ENCODE results near the gene NUBPL.
"Not testable (repeated sequence)": the region's sequence is repeated elsewhere in the genome, so short reads cannot be mapped to it uniquely, and the experiment has no call there.

NUBPL gene

DNA sequence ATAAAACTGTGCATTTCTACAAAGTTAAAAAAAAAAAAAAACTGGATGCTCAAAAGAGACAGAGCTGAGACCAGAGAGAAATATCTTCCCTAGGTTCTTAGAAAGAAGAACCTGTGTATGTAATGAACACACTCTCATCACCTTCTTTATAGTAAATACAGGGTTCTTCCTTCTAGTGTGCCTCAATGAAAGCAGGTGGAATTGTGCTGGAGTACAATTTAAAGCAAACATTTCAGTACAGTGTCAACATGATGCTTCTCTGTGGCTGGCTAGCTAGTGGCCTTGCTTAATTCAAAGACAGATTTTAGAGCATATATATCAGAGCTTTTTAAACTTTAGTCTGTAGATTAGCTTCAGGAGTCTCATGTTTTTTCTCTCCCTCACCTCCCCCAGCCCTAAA is 266.1 kb downstream of the NUBPL start:
- peak; percentile 60 for DNase-seq

DNA sequence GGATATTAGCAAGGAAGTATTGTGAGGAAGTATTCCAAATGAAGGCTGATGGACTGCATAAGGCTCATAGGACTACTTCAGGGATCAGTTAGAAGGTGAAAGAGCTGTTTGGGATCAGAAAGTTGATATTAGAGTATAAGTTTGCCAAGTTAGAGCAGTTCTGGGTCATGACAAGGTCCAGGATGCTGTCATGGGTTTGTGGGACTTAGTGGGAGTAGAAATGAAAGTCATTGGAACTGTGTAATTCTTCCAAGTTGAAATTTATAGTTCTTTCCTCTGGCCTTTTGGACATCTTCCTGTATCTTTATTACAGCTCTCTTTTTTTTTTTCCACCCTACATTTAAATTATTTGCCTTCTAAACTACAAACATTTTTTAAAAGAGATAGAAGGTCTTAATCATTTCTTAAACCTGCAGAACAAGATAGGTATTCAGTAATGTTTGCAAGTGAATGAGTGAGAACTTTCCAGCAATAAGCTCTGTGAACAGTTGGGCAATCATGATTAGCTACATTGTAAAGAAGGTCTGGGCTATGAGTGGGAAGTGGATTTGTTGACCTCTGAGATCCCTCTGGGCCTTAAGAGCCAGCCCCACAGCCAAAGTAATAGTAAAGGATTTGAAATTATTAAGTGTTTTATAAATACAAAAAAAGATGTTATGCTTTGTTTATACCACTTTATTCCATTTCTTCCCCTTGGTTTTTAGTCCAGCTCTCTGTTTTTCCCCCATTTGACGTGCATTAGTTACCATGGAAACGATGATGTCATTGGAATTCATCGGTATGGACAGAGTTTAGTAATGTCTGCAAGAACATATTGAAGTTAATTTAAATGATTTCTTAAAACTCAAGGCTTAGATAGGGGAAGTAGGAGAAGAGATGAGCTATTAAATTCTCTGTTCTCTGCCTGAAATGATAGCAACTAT is 268.0 kb downstream of the NUBPL start:
- no peak for DNase-seq

DNA sequence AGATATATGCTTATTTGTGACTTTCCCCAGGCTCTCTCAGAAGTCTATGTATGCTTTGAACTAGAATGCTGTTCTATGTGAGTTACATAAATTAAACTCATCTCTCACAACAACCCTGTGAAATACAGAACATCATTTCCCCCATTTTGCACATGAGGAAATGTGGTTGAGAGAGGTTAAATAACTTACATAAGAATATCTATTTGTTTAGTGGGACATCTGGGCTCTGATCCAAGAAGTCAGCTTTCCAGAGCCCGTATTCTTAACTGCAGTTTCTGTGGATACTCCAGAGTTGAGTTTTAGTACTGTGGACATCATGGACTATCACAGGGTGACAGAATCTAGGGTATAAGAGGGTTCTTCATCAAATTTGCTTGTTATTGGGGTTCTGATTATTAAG is 273.4 kb downstream of the NUBPL start:
- peak; percentile 35 for DNase-seq

DNA sequence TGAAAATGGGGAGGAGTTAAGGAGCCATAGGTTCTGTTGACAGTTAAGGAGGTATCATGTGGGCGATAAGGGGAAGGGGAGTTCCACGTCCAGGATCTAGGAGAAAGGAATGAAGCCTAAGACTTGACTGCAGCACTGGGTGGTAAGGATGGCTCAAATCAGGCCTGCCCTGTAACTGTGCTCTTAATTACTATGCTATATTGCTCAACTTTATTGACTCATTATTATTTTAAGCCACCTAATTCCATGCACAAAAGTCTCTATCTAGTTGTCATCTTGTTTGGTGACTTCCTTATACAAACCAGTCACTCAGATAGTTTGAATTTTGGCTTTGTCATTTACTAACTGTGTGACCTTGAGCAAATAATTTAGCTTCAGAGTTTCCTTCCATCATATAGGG is 273.8 kb downstream of the NUBPL start:
- no peak for DNase-seq

DNA sequence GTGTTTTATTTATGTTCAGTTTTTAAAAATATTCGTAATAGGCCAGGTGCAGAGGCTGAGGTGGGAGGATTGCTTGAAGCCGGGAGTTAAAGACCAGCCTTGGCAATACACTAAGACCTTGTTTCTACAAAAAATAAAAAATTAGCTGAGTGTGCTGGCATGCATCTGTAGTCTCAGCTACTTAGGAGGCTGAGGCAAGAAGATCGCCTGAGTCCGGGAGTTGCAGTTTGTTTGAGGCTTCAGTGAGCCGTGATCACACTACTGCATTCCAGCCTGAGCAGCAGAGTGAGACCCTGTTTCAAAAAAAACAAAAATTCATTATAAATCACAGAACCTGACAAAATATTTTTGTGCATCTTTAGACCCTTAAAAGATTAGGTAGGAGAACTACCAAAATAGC is 275.8 kb downstream of the NUBPL start:
- no peak for DNase-seq

DNA sequence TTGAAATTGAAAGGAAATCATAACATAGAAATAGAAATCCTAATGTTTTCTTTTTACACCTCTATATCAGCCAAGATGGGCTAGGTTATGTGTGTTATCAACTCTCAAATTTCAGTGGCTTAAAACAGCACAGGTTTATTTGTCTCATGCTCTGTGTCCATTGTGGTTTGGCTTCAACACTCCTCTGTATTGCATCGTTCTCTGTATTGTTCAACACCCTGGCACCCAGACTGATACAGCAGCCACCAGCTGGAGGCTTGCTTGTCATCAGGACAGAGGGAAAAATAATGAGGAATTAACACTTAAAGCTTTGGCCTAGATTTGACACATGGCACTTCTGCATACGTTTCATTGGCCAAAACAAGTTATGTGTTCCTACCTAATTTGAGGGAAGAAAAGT is 281.7 kb downstream of the NUBPL start:
- DNase-seq, result peak; percentile 55

DNA sequence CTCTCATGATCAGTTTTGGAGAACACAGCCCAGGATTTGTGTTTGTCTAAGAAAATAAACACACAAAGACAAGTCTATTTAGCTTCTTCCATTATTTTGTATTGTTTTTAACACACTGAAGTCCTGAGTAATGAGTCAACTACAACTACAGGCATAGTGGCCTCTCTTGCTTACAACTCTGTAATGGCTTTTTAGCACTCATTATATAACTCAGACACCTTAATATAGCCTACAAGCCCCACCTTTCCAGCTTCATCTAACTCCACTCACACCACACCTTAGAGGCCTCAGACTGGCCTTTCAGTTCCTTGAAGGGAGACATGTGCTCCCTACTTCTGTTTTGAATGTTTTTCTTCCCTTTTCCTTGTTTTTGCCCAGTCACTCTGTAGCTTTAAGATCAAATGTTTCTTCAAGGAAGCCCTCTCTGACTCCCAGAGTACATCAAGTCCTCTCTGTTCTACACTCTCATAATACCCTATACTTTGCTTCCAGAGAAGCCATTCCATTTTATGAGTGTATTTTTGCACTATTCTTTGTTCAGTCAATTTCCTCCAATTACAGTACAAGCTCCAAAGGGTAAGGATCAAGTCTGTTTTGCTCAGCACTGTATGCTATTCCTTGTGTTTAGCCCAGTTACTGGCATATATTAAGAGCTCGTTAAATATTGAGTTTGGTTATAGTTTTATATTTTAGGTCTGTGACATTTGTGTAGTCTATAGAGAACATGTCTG is 282.3 kb downstream of the NUBPL start:
- DNase-seq, result no peak

DNA sequence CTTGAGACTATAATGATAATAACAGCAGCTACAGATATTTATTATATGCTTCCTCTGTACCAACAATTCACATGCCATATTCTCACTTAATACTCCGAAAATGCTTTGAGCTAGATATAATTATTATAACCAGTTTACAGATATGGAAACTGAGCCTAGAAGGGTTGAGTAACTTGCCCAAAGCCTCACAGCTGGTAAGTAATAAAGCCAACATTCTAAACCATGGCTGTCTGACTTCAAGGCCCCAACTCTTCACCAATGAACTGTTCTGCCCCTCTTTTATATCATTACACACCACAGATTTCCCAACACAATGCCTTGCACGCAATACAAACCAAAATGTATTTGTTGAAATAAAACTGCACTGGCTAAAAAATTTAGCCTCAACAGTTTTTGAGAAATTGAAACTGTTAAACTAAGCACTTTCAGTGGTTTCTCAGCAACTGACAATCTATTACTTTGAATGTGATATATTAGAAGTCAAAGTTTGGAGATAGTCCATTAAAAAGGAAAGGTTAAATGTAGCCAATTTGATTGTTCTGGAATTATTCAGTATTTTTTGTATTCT is 293.4 kb downstream of the NUBPL start:
- DNase-seq, result no peak

DNA sequence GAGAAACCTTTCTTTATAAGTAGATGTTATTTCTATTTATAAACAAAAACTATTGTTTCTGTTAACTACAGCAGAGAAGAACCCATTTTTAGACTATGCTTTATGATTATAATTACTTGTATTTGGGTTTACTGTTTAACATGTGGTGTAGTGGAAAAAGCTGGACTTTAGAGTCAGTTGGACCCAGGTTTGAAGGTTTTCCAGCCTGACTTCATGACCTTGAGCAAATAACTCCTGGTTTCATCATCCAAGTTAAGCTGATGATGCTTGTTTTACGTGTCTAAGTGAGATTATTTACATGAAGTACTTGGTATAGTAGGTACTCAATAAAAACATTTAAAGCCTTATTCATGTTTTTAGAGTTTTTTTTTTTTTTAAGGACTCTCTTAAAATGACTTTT is 294.1 kb downstream of the NUBPL start:
- no peak for DNase-seq

DNA sequence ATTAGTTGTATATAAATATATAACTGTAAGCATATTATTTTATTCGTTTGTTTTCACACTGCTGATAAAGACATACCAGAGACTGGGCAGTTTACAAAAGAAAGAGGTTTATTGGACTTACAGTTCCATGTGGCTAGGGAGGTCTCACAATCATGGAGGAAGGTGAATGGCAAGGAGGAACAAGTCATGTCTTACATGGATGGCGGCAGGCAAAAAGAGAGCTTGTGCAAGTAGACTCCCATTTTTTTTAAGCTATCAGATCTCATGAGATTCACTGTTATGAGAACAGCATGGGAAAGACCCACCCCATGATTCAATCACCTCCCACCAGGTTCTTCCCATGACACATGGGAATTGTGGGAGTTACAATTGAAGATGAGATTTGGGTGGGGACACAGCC is 294.8 kb downstream of the NUBPL start:
- DNase-seq, result not testable (repeated sequence)

DNA sequence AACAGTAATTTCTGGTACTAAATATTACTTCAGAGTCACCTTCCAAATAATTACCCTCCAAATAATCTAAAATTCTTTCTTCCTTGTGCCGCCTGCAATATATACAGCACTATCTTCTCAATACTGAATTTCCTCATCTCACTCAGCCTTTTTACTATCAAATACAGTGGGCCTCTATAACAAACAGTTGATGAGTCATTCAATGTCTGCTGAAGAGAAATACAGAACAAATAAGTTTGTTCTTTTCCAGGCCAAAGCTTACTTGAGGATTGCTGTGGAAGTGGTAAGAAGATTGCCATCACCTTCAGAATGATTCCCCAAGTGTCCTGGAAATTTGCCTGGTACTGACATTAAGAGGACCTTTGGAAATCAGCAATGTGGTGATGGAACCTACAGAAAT is 297.7 kb downstream of the NUBPL start:
- DNase-seq, result no peak

DNA sequence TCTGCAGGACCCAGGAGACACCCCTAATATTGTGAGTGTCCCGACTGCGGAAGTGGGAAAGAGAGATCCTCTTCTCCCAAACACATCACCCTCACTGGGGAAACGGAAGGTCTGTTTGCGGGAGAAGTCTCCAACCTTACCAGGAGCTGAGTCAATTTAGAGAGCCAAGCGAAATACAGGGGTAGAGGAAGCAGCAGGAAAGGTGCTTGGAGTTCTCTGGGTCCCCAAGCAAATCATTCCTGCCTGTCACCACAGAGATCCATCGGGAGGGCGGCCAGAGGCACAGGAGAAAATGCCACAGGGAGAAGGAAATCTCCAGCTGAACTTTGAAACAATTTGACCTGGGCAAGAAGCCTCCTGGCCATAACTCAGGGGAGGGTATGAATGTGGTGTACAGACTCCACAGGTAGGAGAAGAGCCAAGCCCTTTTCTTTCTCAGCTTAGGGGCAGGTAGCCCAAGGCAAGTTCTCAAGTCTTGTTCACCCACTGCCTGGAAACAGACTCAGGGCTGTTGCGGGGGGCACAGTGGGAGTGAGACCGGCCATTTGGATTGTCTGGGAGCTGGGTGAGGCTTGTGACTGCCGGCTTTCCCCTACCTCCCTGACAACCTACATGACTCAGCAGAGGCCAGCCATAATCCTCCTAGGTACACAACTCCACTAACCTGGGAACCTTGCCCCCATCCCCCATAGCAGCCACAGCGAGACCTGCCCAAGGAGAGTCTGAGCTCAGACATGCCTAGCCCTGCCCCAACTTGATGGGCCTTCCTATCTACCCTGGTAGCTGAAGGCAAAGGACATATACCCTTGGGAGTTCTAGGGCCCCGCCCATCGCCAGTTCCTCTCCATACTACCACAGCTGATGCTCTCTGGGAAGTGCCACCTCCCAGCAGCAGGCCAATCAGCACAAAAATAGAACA is 304.0 kb downstream of the NUBPL start:
- DNase-seq, result no peak

DNA sequence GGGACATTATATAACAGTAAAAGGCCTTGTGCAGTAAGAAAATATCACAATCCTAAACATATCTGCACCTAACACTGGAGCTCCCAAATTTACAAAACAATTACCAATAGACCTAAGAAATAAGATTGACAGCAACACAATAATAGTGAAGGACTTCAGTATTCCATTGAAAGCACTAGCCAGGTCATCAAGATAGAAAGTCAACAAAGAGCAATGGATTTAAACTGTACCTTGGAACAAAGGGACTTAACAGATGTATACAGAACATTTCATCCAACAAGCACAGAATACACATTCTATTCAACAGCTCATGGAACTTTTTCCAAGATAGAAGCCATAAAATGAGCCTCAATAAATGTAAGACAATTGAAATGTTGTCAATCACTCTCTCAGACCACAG is 306.4 kb downstream of the NUBPL start:
- peak; percentile 17 for DNase-seq

DNA sequence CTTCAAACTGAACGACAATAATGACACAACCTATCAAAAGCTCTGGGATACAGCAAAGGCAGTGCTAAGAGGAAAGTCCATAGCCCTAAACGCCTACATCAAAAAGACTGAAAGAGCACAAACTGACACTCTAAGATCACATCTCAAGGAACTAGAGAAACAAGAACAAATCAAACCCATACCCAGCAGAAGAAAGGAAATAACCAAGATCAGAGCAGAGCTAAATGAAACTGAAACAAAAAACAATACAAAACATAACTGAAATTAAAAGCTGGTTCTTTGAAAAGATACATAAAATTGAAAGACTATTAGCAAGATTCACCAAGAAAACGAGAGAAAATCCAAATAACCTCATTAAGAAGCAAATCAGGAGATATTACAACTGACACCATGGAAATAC is 306.9 kb downstream of the NUBPL start:
- not testable (repeated sequence) for DNase-seq

DNA sequence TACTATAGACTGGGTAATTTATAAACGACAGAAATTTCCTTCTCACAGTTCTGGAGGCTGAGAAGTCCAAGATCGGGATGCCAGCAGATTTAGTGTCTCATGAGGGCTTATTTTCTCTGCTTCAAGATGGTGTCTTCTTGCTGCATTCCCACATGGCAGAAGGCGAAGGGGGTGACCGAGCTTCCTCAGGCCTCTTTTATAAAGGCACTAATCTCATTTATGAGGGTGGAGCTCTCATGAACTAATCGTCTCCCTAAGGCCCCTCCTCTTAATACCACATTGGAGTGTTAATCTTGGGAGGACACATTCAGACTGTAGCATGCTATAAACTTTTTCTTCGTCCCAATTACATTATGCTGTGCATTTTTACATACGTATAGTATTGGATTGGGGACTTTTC is 315.5 kb downstream of the NUBPL start:
- no peak for DNase-seq

DNA sequence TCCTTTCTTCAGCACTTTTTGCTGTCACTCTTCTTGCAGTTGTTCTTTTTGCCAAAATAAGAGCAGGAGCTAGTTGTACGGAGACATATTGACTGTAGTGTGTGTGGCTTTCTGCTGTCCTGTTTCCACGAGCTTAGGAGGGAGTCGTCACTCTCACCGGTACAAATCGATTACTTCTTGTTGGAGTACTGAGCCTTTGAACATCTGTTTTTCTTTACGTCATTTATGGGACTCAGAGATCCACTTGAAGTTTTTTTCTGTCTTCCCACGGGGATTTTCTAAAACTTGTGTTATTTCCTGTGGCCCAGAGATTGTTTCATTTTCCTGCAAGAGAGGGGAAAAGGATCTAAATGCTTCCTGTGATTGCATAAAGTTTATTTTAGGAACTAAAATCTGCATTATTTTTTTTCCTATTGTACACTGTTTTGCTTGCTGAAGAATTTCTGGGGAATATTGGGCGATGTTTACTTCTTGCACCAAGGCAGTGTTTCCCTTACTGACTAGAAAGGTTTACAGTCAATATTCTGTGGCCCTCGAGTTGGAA is 316.1 kb downstream of the NUBPL start:
- DNase-seq, result no peak

DNA sequence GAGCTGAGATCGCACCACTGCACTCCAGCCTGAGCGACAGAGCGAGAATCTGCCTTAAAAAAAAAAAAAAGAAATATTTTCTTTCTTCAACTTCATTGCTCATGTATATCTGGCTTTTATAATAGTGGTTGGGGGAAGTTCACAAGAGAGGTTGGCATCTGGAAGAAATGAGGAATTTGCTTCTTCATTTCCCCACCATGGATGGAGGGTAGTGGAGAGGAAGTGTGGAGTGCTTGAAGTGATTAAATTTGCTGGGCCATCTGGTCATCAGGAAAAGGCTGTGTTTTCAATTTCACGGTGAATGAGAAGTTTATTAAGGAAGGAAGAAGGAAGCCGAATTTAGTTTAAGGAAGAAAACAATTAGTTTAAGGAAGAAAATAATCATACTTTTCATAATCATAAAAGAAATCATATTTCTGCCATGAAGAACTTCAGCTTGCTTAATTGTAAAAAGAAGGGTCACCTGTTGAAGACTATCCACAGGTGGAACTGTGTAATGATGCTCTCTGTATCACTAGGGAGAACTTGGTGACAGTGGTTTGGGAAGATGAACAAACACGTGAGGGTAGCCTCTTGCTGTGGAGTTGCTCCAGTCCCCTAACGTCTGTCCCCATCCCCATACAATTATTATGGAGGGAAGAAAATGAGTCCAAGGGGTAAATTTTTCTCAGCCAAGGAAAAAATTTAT is 318.6 kb downstream of the NUBPL start:
- no peak for DNase-seq

DNA sequence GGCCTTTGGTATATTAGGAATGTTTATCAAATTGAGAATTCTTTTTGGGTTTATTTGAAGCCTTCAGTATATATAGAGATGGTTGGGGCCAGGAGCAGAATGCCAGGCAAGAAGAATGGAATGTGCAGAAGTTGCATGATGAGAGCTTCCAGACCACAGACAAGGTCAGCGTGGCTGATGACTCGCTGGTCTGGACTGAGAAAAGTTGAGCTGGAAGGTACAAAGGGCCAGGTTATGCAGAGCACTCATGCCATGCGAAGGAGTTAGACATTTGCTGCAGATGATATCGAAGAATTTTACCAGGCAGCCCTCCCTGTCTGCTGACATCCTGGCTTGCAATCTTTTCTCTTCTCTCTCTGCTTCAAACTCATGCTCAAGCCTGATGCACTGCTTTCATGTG is 319.7 kb downstream of the NUBPL start:
- no peak for DNase-seq

DNA sequence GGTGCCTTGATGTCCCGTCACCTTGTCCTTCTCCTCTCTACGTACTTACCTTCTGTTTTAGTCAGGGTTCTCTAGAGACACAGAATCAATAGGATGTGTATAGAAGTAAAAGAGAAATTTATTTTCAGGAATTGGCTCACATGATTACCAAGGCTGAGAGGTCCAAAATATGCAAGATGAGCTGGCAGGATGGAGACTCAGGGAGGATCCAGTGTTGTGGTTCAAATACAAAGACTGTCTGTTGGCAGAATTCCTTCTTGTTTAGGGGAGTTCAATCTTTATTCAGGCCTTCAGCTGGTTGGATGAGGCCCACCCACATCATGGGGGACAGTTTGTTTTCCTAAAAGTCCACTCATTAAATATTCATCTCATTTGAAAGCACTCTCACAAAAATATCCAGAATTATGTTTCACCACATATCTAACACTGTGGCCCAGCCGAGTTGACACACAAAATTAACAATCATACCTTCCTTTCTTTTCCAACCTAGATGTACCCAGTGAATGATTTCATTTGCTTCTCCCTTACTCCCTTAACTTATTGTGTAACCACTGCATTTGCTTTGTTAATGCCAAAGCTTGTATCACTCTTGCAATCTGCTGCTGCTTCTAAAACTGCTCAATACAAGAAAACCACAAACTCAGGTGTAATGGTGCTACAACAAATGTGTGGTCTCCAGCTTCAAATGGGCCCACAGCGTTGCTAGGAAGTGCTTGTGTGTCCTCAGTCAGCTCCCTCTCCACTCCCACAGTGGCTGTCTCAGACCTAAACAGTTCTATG is 320.5 kb downstream of the NUBPL start:
- no peak for DNase-seq

DNA sequence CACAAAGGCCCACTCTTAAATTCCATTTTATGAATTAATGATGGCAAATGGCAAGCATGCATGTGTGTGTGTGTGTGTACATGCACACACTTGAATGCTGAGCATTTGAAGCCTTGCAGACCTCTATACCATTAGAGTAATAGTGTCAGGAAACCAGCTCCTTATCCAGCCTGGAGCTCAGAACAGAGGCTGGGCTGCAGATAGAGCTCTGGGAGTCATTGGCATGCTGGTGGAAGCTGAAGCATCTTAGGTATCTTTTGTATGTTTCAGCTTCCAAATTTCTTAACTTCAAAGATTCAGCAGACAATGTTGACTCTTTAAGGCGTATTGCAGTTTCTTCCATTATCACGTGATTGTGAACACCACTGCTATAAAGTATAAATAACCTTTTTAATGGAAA is 323.0 kb downstream of the NUBPL start:
- DNase-seq, result no peak

DNA sequence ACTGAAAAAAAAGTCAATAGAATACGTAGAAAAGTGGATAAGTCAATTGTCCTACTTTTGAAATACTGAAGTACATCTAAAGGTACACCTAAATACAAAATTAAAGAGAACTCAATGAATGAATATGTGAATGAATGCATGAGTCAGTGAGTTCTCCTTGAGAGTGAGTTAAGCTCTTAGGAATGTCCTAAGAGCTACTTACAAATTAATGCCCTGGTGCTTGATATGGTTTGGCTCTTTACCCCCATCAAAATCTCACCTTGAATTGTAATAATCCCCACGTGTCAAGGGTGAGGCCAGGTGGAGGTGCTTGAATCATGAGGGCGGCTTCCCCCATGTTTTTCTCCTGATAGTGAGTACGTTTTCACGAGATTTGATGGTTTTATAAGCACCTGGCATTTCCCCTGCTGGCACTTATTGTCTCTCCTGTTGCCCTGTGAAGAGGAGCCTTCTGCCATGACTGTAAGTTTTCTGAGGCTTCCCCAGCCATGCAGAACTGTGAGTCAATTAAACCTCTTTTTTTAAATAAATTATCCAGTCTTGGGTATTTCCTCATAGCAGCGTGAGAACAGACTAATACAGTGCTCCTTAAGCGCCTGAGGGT is 323.7 kb downstream of the NUBPL start:
- no peak for DNase-seq

Data from DMS153 (cell line).